Duodenal mucosa (tissue), 2 donors: ENCODE measurements around the gene CRYGN.

Experiments used
- H3K27ac ChIP-seq: one replicate; pipeline ENCODE4 v1.7.0; 2013; ENCODE audit warnings: low read depth, low read length
- H3K27me3 ChIP-seq, 2 donors: one replicate each; pipeline ENCODE4 v1.7.0; 2013; ENCODE audit warnings: low read length in 2 of 2, control low read depth in 1 of 2; ENCODE audit not compliant: insufficient read depth in 2 of 2, control insufficient read depth in 1 of 2
- H3K36me3 ChIP-seq, 2 donors: one replicate each; pipeline ENCODE4 v1.7.0; 2013; ENCODE audit warnings: low read length in 2 of 2, control low read depth in 1 of 2; ENCODE audit not compliant: insufficient read depth in 2 of 2, control insufficient read depth in 1 of 2
- H3K4me1 ChIP-seq, 2 donors: one replicate each; pipeline ENCODE4 v1.7.0; 2013; ENCODE audit warnings: low read length in 2 of 2, control low read depth in 1 of 2; ENCODE audit not compliant: insufficient read depth in 2 of 2, control insufficient read depth in 1 of 2
- H3K4me3 ChIP-seq, 2 donors: one replicate each; pipeline ENCODE4 v1.7.0; 2013; ENCODE audit warnings: low read length in 2 of 2, low read depth in 1 of 2
- H3K9ac ChIP-seq, 2 donors: one replicate each; pipeline ENCODE4 v1.7.0; 2013; ENCODE audit warnings: low read length in 2 of 2, low read depth in 1 of 2
- H3K9me3 ChIP-seq, 2 donors: one replicate each; pipeline ENCODE4 v1.7.0; 2013; ENCODE audit warnings: low read length in 2 of 2, control low read depth in 1 of 2; ENCODE audit not compliant: control insufficient read depth in 1 of 2

The CRYGN gene

DNA sequence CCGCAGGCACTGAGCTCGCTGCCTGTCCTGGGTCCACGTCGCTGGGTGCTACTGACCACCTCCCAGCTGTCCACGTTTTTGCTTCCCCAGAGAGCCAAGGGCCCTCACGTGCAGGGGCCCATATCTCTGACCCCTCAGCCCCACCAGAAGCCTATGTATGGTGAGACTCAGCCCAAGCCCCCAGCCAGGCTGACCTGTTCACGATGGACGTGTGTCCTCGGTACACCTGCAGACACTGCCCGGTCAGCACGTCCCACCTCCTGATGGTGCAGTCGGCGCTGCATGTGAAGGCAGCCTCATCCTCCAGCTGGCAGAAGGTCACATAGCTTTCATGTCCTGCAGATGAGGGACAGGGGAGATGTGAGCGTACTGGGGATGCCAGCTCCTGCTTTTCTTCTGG lies 40.0 kb downstream of the CRYGN start:
- H3K27me3 ChIP-seq, result peaks cover 0 to 7% of the 10 kb centered on the region in 2 donors
- no peaks in the 10 kb centered on the region for H3K36me3 ChIP-seq

DNA sequence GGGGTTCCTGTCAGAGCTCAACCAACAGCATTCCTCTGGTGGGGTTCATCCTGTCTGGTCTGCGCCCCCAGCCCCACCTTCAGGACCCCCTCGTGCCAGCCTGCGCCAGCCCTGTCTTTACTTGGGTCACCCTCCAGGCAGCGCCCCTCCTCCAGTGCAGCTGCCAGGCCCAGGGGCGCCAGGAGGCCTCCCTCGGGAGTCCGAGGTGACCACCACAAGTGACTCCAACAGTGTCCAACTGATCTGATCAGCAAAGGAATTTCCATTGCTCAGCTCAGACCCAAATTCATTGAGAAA lies 40.7 kb downstream of the CRYGN start:
- Histone ChIP-seq H3K27me3 (peaks cover 0 to 7% of the 10 kb centered on the region in 2 donors), H3K9ac (no peak overlapping the region), H3K27ac (no peak overlapping the region), H3K36me3 (no peaks in the 10 kb centered on the region), H3K4me1 (no peaks in the 10 kb centered on the region), H3K9me3 (no peaks in the 10 kb centered on the region), H3K4me3 (no peak overlapping the region)

More for the DNA sequence above, 40.0 kb downstream of the CRYGN start:
- Histone ChIP-seq H3K4me3 (no peak overlapping the region), H3K9me3 (no peaks in the 10 kb centered on the region), H3K27ac (no peak overlapping the region), H3K4me1 (no peaks in the 10 kb centered on the region), H3K9ac (no peak overlapping the region)

GRCh38 chr7:151398446-151399304 lies 41.3 kb downstream of the CRYGN start:
- Histone ChIP-seq H3K4me1 (no peaks in the 10 kb centered on the region), H3K4me3 (no peak overlapping the region), H3K36me3 (no peaks in the 10 kb centered on the region), H3K27me3 (peaks cover 0 to 7% of the 10 kb centered on the region in 2 donors), H3K27ac (no peak overlapping the region), H3K9me3 (no peaks in the 10 kb centered on the region), H3K9ac (no peak overlapping the region)

GRCh38 chr7:151397026-151397425 lies 42.9 kb downstream of the CRYGN start:
- H3K9me3 ChIP-seq, result no peaks in the 10 kb centered on the region
- H3K9ac ChIP-seq, result no peak overlapping the region
- H3K36me3 ChIP-seq, result no peaks in the 10 kb centered on the region
- no peaks in the 10 kb centered on the region for H3K4me1 ChIP-seq
- H3K4me3 ChIP-seq, result no peak overlapping the region
- H3K27me3 ChIP-seq, result peaks cover 8% of the 10 kb centered on the region in 2 donors
- H3K27ac ChIP-seq, result no peak overlapping the region

- Histone ChIP-seq H3K9ac (no peak overlapping the region), H3K27me3 (peaks cover 8% of the 10 kb centered on the region in 2 donors), H3K36me3 (no peaks in the 10 kb centered on the region), H3K9me3 (no peaks in the 10 kb centered on the region), H3K4me1 (no peaks in the 10 kb centered on the region), H3K4me3 (no peak overlapping the region), H3K27ac (no peak overlapping the region)
Observed at GRCh38 chr7:151396328-151396970, 43.5 kb downstream of the CRYGN start.

GRCh38 chr7:151395036-151395367 lies 44.9 kb downstream of the CRYGN start:
- H3K9ac ChIP-seq, result no peak overlapping the region
- H3K36me3 ChIP-seq, result no peaks in the 10 kb centered on the region
- no peak overlapping the region for H3K4me3 ChIP-seq
- no peak overlapping the region for H3K27ac ChIP-seq
- H3K9me3 ChIP-seq, result no peaks in the 10 kb centered on the region
- peaks cover 8% of the 10 kb centered on the region in 2 donors for H3K27me3 ChIP-seq
- no peaks in the 10 kb centered on the region for H3K4me1 ChIP-seq

GRCh38 chr7:151394076-151395035 lies 45.6 kb downstream of the CRYGN start:
- Histone ChIP-seq H3K36me3 (no peaks in the 10 kb centered on the region), H3K27ac (no peak overlapping the region), H3K9me3 (no peaks in the 10 kb centered on the region), H3K4me3 (no peak overlapping the region), H3K4me1 (no peaks in the 10 kb centered on the region), H3K9ac (no peak overlapping the region), H3K27me3 (peaks cover 6 to 8% of the 10 kb centered on the region in 2 donors)

DNA sequence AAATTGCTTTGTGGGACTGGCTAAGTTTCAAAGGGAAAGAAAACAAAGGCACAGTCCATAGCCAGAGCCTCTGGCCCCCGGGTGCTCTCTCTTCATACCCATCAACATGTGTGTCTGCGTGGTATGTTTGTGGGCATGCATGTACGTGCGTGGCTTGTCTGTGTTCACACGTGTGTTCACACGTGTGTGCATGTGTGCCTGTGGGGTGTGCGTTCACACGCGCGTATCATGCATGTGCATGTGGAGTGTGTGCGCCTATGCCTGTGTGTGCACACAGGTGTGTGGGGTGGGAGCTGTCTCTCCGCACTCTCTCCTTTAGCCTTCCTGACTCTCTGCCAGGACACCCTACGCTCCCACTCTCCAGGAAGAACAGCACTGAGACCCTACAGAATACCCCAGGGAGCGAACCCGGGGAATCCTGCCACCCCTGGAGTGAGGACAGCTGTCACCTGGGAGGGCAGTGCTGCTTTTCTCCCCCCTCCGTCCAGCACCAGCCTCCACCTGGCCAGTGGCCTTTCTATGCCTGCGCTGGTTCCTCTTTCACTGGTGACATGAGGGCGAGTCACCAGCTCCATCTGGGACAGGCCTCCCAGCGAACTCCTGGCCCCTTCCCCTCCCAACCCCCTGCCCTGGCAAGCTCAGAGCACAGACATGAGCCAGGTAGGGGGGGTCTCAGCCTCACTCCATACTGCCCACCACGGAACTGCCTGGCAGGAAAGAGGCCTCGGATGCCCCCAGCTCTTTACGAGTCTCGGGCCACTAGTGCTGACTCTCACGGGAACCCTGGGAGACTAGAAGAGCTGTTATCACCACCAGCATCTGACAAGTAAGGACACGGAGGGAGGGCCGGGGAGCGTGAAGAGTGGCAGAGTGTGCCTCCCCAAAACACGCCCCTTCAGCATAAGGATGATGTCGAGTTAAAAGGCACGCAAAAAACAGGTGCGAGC lies 46.6 kb downstream of the CRYGN start:
- H3K36me3 ChIP-seq, result no peaks in the 10 kb centered on the region
- H3K27ac ChIP-seq, result no peak overlapping the region

DNA sequence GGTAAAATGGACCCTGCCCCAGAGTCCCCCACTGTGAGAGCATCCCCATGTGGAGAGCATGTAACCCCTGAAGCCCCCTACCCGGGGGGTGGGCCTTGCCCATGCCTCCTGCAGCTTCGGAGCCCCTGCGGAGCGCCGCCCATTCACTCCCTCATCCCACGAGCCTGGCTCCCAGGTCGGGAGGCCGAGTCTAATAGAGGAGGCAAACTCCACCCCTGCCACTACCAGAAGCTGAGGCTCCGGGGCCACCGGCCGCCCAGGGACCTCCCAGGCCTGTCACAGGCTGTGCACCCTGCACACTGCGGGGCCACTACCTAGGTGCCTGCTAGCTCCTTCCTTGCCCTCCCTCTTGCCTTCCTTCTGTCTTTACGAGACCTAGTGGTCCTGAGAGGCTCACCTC lies 47.5 kb downstream of the CRYGN start:
- no peak overlapping the region for H3K4me3 ChIP-seq
- no peaks in the 10 kb centered on the region for H3K36me3 ChIP-seq
- no peaks in the 10 kb centered on the region for H3K4me1 ChIP-seq
- peaks cover 6 to 8% of the 10 kb centered on the region in 2 donors for H3K27me3 ChIP-seq
- no peak overlapping the region for H3K9ac ChIP-seq
- no peak overlapping the region for H3K27ac ChIP-seq
- H3K9me3 ChIP-seq, result no peaks in the 10 kb centered on the region

More for the DNA sequence above, 46.6 kb downstream of the CRYGN start:
- peaks cover 6 to 8% of the 10 kb centered on the region in 2 donors for H3K27me3 ChIP-seq
- H3K4me1 ChIP-seq, result no peaks in the 10 kb centered on the region
- no peak overlapping the region for H3K4me3 ChIP-seq
- no peaks in the 10 kb centered on the region for H3K9me3 ChIP-seq
- no peak overlapping the region for H3K9ac ChIP-seq
